Measurements from ENCODE around the gene SPTBN1.
A peak's percentile ranks its signal among the peaks of the same experiment; 100 is the strongest.

SPTBN1 gene

GRCh38 chr2:54519841-54520459 is 63.8 kb downstream of the SPTBN1 start (continued):
- TF ChIP-seq CSRNP3 (CRISPR knock-in tag; IDR thresholded peaks at IDR 0.05) (no peak), SNAI2 (CRISPR knock-in tag; IDR thresholded peaks at IDR 0.05) (no peak), OSR1 (CRISPR knock-in tag; IDR thresholded peaks at IDR 0.05) (no peak)

DNA sequence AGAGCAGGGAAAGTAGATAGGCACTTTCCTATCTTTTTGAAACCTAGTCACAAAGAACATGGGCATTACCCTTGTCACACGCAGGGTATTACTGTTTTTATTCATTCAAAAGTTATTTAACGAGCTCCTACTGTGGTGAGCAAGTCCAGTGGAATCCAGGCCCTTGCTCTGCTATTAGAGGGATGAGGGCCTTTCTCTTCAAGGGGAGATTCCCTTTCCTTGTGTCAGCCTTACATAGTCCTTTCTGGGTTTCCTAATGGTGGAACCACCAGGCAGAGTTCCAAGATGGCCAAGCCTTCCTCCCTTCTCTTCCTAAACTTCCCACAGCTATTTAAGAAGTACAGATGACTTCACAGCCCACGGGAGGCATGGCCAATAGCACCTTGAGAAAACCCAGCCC is 64.6 kb downstream of the SPTBN1 start:
- peak; percentile 71 for ATAC-seq
- no peak for TF ChIP-seq ZFP30 (CRISPR knock-in tag; IDR thresholded peaks at IDR 0.05)
- no peak for TF ChIP-seq POU6F1 (CRISPR knock-in tag; IDR thresholded peaks at IDR 0.05; ENCODE audit: borderline replicate concordance, low read depth)
- no peak for TF ChIP-seq TOX (CRISPR knock-in tag; IDR thresholded peaks at IDR 0.05; ENCODE audit: borderline replicate concordance)
- TF ChIP-seq ISL1 (CRISPR knock-in tag; IDR thresholded peaks at IDR 0.05): no peak
- TF ChIP-seq PPARA (CRISPR knock-in tag; IDR thresholded peaks at IDR 0.05; ENCODE audit: borderline replicate concordance): no peak
- TF ChIP-seq TSHZ2 (CRISPR knock-in tag; IDR thresholded peaks at IDR 0.05): no peak
- TF ChIP-seq BACH2 (CRISPR knock-in tag; IDR thresholded peaks at IDR 0.05; ENCODE audit: borderline replicate concordance): no peak
- TF ChIP-seq ARNTL (CRISPR knock-in tag; IDR thresholded peaks at IDR 0.05; ENCODE audit: borderline replicate concordance, low read depth): no peak
- TF ChIP-seq ZNF70 (CRISPR knock-in tag; IDR thresholded peaks at IDR 0.05): no peak
- TF ChIP-seq ZFP3 (CRISPR knock-in tag; IDR thresholded peaks at IDR 0.05): no peak
- no peak for TF ChIP-seq OSR1 (CRISPR knock-in tag; IDR thresholded peaks at IDR 0.05)
- TF ChIP-seq GLIS3 (CRISPR knock-in tag; IDR thresholded peaks at IDR 0.05): no peak
- TF ChIP-seq PATZ1 (CRISPR knock-in tag; IDR thresholded peaks at IDR 0.05; ENCODE audit: borderline replicate concordance): no peak
- TF ChIP-seq ZNF565 (CRISPR knock-in tag; conservative IDR thresholded peaks at IDR 0.05; ENCODE audit: low read depth): no peak
- TF ChIP-seq SNAI2 (CRISPR knock-in tag; IDR thresholded peaks at IDR 0.05): no peak

GRCh38 chr2:54522624-54523281 is 66.6 kb downstream of the SPTBN1 start:
- ATAC-seq: peak; percentile 74
- TF ChIP-seq OSR1 (CRISPR knock-in tag; IDR thresholded peaks at IDR 0.05): no peak
- no peak for TF ChIP-seq PATZ1 (CRISPR knock-in tag; IDR thresholded peaks at IDR 0.05; ENCODE audit: borderline replicate concordance)
